Hematopoietic multipotent progenitor cell treated with erythropoietin and hydrocortisone succinate and interleukin-3 and kit ligand, for 15 days (in vitro differentiated cells): Measurements from ENCODE around the gene LATS2.
"Not testable (repeated sequence)": the region's sequence is repeated elsewhere in the genome, so short reads cannot be mapped to it uniquely, and the experiment has no call there.

Source experiments
- DNase-seq: peaks from one replicate; pipeline ENCODE4 v3.0.0-alpha.2; 2015; ENCODE audit warnings: low spot score

LATS2 gene

DNA sequence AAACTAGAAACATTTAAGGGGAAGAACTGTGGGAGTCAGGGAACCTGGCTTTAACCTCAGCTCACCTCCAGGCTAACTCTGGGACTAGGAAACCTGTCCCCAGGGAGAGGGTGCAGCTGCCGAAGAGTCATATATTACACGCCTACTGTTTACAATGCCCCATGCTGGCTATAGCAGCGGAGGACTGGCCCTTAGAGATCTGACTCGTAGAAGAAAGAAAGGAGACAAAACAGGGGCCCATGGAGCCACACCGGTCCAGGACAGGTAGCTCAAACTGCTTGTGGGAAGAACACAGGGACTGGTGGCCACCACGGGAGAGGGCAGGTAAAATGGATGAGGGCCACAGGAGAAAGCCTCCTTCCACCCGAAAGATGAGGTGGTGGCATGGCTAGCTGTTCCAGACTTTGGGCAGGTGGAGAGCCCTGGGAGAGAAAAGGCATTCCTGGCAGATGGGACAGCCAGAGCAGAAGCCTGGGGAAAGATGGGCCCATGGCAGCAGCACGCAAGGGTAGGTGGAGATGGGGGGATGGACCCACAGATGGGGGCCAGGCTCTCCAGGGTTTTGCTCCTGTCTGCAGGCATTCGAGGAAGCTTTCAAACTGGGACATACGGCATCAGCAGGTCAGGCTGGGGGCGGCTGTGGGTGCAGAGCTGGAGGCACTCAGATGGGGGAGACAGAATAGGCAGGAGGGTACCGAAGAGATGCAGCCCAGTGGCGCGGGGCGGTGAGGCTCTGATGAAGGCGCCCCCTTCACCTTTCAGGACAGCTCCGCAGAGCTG, 69.5 kb downstream of the LATS2 start:
- DNase-seq = no peak

- no peak for DNase-seq
Measured at GRCh38 chr13:20990910-20991525, 70.4 kb downstream of the LATS2 start.

GRCh38 chr13:20989656-20990321, 71.6 kb downstream of the LATS2 start:
- DNase-seq = no peak

GRCh38 chr13:20988909-20989655, 72.3 kb downstream of the LATS2 start:
- no peak for DNase-seq

- DNase-seq = no peak
Measured at GRCh38 chr13:20988033-20988908, 73.1 kb downstream of the LATS2 start.

GRCh38 chr13:20987599-20987998, 73.8 kb downstream of the LATS2 start:
- DNase-seq = no peak

- DNase-seq = no peak
Measured at GRCh38 chr13:20984879-20985278, 76.5 kb downstream of the LATS2 start.

DNA sequence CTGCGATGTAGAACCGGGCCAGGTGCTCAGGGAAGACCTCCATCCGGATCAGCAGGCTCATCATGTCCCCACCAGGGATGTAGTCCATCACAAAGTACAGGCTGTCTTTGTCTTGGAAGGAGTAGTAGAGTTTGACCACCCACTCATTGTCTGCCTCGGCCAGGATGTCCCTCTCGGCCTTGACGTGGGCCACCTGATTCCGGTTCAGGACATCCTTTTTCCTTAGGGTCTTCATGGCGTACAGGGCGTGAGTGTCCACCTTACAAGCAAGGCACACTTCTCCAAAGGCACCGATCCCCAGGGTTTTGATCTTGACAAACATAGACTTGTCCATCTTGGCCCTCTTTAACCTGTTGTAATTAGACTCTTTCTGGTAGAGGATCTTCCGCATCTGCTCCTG, 78.0 kb downstream of the LATS2 start:
- DNase-seq = no peak

GRCh38 chr13:20981370-20982095, 79.9 kb downstream of the LATS2 start:
- DNase-seq = no peak

GRCh38 chr13:20980899-20981298, 80.5 kb downstream of the LATS2 start:
- no peak for DNase-seq

- no peak for DNase-seq
Measured at GRCh38 chr13:20980430-20980829, 81.0 kb downstream of the LATS2 start.

- no peak for DNase-seq
Measured at GRCh38 chr13:20977394-20977793, 84.0 kb downstream of the LATS2 start.

DNA sequence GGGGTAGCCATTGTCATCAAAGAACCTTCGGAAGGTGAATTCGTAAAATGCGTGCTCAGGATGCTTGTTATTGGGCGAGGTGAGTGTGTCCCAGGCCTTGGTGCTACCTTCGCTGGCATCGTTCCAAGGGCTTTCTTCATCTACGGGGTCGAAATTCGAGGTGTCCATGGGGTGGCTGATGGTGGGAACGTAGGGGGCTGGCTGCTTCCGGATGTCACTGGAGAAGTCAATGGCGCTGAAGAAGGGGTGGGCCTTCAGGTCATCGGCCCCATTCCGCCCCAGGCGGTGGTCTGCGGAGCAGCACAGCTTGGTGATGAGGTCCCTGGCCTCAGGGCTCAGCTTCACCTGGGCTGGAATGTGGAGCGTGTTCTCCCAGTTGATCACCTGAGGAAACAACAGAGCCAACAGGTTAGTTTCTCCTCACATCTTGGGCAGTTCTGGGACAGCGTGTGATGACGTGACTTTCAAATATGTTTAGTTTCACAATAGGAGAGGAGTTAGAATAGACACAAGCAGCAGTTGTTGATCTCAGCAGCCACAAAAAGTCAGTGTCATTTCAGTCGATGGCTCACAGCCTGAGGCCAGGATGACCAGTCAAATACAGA, 86.3 kb downstream of the LATS2 start:
- no peak for DNase-seq

DNA sequence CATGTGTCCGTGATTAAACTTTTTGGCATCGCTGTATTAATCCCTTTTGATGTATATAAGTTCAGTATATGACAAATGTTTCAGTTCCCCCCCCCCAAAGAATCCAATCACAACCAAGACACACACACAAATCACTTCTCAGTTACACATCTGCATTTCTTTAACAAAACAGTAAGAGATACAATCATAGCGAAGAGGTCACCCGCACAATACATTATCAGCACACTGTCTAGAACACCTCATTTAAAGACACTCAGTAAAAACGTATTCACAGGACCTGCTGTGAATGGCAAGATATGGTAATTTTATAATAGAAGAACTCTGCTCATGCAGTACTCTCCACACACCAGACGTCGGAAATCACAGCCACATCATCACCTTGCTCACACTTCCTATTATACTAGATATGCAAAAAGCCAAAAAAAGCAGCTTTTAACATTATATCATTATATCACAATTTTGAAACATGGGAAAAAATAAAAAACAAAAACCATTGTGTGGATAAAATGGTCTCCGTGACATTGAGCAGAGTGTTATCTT, 87.4 kb downstream of the LATS2 start:
- no peak for DNase-seq

DNA sequence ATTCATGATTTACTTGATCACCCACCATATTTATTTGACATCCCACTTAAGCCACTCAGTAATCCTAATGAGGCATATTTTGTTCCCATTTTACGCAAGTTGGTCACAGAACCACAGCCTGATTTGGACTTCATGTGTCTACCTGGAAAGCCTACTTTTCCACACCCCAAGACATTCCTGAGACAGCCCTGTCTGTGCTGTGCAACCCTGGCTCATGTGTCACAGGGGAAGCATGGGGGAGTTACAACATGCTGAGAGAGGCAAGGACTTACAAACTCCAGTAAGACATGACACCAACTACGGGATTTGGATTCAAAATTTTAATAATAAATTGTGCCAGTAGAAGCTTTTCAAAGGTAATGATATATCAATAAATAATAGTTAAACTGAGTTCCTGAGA, 88.7 kb downstream of the LATS2 start:
- no peak for DNase-seq

GRCh38 chr13:20969182-20969581, 92.2 kb downstream of the LATS2 start:
- DNase-seq = no peak

DNA sequence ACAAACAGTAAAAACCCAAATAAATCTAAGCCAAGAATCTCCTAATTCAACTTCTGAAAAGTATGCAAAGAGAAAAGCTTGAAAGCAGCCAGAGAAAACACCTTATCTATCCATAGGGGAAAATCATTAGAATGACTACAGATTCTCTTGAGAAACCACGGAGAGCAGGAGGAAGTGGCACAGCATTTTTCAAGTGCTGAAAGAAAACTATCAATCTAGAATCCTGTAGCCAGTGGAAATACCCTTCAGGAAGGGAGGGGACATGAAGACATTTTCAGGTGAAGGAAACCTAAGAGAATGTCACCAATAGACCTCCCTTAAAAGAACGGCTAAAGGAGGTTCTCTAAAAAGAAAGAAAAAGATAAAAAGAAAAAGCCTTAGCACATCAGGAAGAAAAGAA, 92.6 kb downstream of the LATS2 start:
- DNase-seq = no peak

DNA sequence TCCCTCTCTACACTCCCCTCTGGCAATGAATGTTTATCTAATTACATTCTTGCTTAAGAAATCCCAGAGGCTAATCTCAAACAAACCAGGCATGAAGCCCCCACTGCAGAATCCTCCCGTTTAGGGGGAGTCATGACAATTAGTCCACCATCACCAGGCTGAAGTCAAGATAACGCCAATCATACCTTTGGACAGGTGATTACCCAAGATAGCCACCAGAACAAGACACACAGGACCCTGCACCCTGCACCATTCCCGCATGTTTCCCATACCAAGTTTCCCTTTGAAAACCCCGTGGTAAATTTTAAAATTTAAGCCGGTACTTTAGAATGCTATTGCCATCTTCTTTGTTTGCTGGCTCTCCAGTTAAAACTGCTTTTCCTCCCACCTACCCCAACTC, 94.0 kb downstream of the LATS2 start:
- DNase-seq = no peak

GRCh38 chr13:20964904-20965303, 96.5 kb downstream of the LATS2 start:
- no peak for DNase-seq

GRCh38 chr13:20961663-20962062, 99.7 kb downstream of the LATS2 start:
- not testable (repeated sequence) for DNase-seq
